NCI-H1436 (cell line): ENCODE data around the gene PTCH2.
"Not testable (repeated sequence)": the region's sequence is repeated elsewhere in the genome, so short reads cannot be mapped to it uniquely, and the experiment has no call there.

Experiments used
- DNase-seq: peaks from one replicate; lab custom pipeline; 2025; lab: John Stamatoyannopoulos, UW

Gene PTCH2

DNA sequence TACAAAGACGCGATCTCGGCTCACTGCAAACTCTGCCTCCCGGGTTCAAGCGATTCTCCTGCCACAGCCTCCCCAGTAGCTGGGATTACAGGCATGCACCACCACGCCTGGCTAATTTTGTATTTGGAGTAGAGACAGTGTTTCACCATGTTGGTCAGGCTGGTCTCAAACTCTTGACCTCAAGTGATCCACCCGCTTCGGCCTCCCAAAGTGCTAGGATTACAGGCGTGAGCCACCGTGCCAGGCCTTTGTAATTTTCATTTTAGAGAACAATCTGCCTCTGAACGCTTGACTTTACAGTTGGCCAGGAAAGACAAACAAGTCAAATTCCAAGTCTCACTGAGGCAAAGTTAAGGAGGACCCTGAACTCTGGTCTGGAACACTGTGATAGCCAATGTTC lies 4.8 kb downstream of the PTCH2 start:
- DNase-seq, result not testable (repeated sequence)

GRCh38 chr1:44835738-44836675 lies 7.0 kb downstream of the PTCH2 start:
- peak; percentile 75 for DNase-seq

DNA sequence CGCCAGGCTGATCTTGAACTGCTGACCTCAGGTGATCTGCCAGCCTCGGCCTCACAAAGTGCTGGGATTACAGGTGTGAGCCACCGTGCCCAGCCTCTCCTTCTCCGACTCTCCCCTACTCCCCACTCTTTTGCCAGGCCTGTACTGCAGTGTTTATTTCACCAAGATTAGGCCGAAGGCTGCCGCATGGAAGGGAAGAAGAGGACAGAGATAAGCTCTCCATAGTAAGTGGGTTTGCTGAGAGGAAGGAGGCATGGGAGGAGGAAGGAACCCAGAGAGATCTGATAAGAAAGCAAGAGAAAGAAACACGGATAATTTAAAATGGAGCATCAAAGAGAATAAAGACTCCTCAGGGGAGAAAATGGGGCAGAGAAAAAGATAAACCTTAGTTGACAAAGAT lies 8.7 kb downstream of the PTCH2 start:
- no peak for DNase-seq

DNA sequence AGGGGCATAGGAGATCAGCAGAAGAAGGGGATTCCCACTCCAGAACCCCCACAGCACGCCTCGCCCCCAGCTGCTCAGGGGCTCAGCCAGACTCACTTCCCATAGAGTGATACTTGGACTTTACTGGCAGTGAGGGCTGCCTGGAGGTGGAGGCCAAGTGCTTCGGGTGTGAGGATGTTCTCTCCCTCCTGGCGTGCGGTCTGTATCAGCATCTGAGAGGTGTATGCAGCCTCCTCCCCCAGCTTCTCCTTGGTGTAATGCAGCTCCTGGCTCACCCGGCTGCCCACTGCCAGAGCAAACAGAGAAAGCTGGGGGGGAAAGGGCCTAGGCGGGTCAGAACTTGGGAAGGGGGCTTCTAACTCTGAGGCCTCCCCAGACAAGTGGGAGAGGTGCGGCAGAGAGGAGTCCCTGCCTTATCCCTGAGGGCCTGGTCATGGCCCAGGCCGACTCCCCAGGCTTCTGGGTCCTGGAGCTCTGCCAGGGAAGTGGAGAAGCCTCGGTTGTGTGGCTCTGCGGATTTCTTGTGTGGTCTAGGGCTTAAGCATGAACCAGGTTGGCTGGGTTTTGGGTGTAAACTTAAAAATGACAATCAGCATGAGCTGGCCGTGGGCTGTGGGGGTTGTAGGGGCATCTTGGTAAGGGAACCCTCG lies 10.9 kb downstream of the PTCH2 start:
- DNase-seq, result no peak

DNA sequence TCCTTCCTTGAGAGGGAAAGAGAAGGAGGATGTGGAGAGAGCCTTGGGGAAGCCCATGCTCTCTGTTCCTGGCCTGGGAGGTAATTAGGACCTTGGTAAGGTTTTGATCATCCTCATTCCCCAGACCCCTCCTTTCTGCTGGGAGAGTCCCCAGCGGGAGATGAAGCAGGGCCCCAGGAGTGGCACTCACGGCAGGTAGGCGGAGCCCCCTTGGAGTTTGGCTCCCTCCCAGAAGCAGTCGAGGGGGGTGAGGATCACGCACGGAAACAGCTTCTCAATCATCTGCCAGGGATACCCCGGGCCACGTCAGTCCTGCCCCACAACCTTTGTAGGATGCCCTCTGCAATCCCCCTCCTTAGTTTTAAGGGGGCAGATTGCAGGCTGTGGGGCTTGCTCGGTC lies 11.5 kb downstream of the PTCH2 start:
- peak; percentile 39 for DNase-seq

- DNase-seq, result no peak
Measured at GRCh38 chr1:44830900-44831304, 12.2 kb downstream of the PTCH2 start.

DNA sequence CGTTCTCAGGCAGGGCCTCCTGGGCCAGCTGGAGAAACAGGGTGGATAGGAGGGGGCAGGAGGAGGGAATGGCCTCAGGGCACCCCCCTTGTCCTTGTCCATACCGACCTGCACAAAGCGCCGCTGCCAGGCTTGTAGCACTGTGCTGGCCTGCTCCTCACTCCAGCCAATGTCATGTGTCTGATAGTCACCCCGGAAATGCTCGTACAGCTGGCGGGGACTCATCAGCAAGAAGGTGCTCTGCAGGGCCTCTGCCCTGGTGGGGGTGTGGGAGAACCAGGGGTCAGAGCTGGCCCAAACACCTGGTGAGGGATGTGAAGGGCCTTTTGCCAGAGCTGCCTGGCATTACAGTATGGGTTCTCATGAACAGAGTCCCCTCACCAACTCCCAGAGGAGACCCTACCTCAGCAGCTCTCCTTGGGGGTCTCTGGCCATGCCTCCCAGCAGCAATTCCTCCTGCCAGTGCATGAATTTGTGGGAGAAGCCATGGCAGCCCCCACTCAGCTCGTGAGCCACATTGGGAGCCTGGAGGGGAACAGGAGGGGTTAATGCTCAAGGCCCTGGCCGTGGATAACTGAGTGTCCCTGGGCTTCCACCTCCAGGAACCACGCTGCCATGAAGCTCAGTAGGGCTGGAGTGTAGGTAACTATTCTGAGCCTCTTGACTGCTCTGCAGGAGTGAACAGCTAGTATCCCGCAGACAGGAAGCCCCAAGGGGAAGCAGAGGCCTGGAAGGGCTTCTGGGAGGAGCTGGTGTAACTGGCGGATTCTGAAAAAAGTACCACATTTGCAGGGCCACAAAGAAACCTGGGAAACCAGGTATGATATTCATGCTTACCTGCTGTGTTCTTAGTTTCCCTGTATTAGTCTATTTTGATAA lies 13.3 kb downstream of the PTCH2 start:
- DNase-seq, result no peak

- DNase-seq, result no peak
Measured at GRCh38 chr1:44828841-44829440, 14.1 kb downstream of the PTCH2 start.

GRCh38 chr1:44828003-44828651 lies 14.9 kb downstream of the PTCH2 start:
- no peak for DNase-seq

DNA sequence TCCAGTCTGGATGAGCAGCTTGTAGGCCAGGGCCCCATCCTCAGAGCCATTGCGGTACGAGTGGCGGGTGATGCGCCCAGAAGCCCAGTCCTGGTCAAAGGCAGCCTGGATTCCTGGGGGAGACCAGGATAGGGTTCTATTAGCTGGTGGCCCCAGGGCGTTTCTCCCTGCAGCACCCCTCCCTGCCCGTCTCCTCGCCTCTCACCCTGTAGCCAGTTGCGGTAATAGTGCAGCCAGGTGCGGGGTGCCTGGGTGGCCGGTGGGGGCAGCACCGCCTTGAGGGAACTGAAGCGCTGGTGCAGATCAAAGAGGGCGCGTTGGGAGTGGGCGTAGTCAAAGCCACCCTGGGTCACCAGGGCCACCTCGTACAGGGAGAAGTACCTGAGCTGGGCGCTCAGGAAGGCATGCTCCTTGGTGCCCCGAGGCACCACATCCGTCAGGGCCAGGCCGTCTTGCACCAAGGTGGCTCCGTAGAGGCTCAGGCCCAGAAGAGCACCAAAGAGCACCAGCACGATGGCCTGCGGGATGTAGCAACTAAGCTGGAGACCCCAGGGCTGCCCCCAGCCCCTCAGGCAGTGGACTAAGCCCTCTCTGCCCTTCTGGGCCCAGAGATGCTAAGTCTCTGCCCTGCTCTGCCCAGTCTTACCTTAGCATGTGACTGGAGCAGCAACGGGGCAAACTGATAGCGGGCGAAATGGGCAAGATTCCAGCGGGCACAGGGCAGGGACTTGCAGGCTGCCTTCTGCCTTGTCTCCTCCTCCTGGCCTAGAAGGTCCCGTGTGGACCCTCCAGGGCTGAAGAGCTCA lies 15.7 kb downstream of the PTCH2 start:
- DNase-seq, result no peak

GRCh38 chr1:44826375-44827196 lies 16.5 kb downstream of the PTCH2 start:
- no peak for DNase-seq

DNA sequence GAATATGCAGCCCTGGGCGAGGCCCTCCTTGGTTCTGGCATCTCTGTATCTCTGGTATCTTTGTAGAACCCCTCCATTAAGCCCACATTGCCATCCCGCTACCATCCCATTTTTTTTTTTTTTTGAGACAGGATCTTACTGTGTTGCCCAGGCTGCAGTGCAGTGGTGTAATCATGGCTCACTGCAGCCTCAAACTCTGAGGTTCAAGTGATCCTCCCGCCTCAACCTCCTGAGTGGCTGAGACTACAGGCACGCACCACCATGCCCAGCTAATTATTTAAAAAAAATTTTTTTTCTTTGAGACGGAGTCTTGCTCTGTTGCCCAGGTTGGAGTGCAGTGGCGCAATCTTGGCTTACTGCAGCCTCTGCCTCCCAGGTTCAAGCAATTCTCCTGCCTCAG lies 18.7 kb downstream of the PTCH2 start:
- DNase-seq, result not testable (repeated sequence)

DNA sequence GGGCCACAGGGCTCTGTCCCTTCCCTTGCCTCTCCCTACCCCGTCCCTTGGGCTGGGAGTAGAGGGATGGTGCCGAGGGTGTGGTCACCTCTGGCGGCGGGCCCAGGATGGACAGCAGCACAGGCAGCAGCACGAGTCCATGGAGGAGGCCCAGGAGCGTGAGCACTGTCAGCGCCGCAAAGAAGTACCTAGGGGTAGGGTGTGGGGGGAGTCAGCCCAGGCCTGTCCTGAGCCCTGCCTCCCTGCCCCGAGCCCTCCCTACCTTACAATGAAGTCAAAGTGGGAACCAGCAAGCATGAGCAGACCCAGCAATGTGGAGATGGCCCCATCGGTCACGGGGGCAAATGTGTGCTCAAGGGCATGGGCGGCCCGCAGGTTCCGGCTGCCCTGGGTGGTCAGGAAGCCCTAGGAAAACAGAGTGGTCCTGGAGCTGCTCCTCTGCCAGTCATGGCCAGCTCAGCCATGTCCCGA lies 20.0 kb downstream of the PTCH2 start:
- DNase-seq, result no peak

DNA sequence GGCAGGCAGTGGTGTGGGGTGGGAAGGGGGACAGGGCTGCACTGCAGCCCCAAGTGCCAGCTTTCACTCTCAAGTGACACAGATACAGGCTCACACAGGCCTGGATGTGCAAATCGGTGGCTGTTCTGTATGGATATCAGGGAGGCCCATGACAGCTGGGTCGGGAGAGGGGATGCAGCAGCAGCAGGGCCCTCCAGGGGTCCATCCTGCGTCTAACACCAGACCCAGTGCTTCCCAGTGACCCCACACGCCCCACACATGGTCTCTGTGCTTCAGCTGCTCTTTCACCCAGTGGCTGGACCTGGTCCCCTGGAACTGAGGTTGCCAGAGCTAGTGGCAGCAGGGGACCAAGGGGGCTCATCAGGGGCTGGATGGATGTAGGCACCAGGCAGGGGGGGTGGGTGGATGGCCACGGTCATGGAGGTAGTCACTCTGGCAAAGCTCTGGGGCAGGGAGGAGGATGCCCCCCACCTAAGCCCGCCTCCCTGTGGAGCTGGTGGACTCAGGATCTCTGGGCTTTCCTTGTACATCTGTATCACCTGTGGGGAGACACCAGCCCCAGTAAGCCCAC lies 20.8 kb downstream of the PTCH2 start:
- no peak for DNase-seq

- DNase-seq, result no peak
Measured at GRCh38 chr1:44821240-44821715, 21.8 kb downstream of the PTCH2 start.

DNA sequence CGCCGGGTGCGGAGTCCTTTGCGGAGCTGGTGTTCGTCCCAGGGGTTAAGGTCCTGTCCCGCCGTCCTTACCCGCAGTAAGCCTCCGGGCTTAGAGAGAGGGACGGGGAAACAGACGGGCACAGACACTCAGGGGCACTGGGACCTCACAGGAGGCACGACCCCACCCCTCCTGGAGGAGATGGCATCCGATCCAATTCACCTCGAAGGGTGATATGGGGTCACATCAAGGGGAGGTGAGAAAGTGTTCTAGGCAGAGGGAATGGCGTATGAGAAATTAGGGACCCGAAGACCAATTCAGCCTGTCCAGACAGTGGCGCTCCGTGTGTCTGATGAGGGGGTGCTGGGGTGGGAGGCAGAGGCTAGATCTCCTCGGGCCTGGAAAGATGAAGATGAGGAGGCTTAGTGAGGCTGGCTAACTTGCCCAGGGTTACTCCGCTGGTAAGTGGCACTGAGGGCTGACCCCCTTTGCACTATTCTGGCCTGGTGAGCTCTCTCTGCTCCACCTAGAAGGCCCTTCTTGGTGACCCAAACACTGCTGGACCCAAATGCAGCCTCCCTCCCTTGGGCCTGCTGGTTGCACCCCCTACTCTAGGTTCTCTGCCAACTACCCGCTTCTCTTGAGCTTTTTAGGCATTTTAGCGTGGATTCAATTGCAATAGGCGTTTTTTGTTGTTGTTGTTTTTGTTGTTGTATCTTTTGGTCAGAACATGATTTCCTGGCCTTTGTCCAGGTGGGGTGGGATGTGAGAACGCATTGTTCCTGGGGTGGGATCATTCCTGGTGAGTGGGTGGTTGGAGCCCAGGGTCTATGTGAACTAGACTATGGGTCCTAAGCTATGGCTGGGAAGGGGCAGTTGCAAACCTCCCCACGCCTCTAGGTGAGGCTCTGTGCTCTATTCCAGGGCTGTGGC lies 22.5 kb downstream of the PTCH2 start:
- DNase-seq, result no peak

DNA sequence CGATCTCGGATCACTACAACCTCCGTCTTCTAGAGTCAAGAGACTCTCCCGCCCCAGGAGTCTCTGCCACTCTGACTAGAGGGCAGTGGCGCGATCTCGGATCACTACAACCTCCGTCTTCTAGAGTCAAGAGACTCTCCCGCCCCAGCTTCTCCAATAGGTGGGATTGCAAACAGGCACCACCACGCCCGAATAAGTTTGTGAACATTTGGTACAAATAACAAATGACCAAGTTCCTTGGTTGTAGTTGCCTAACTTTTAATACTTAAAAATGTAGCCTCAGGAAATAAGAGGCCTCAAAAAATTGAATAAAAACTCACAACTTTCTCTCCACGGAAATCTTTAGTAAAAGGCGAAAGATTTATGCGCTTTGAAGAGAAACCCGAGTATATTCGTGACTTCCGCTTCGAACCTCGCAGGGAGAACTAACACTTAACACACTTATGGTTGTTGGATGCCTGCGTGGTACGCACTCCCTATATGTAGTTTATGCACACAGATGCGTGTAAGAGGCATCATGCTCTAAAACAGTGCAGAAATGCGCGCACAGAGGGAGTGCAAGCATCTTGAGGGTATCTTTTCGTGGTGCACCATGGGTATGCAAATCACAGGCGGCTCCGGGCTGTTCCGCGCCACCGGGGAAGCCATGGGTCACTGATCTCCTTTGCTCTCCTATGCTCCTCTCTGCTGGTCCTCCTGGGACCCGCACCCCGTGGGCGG lies 23.3 kb downstream of the PTCH2 start:
- no peak for DNase-seq
